GM18868 (cell line): ENCODE results near the gene GPR39.

Experiments
- ATAC-seq: cut with Tn5 transposase; IDR thresholded peaks from one replicate; pipeline ENCODE4 v1.9.1; 2021; ENCODE audit warnings: mild to moderate bottlenecking, moderate library complexity; ENCODE audit not compliant: unreplicated experiment

Gene GPR39

DNA sequence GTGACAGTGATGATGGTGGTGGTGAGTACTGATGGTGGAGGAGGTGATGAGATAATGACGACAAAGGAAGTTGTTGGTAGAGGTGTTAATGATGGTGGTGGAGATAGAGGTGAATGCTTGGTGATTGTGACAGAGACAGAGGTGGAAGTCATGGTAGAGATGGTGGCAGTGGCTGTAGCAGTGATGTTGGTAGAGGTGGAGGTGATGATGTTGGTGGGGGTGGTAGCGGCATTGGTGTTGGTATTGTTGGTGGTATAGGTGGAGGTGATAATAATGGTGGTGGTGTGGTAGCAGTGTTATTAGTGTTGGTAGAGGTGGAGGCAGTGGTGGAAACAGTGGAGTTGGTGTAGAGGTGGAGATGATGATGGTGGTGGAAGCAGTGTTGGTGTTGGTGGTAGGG lies 217.0 kb downstream of the GPR39 start:
- no peak for ATAC-seq

DNA sequence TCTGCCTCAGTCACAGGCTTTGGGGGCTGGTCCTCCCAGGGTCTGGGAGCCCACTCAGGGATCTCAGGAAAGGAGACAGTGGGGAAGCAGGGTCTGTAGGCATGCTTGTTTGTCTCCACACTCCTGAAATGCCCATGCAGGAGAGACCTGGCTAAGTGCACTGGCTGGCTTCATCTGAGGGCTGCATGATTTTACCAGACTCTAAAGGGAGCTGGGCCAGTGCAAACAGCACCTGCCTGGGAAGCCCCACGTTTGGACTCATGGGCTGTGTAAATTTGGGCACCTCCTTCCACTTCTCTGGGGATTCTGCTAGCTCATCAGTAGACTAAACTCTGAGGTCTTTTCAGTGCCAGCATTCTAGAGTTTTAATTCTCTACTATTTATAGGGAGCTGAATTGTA lies 219.7 kb downstream of the GPR39 start:
- ATAC-seq, result no peak

DNA sequence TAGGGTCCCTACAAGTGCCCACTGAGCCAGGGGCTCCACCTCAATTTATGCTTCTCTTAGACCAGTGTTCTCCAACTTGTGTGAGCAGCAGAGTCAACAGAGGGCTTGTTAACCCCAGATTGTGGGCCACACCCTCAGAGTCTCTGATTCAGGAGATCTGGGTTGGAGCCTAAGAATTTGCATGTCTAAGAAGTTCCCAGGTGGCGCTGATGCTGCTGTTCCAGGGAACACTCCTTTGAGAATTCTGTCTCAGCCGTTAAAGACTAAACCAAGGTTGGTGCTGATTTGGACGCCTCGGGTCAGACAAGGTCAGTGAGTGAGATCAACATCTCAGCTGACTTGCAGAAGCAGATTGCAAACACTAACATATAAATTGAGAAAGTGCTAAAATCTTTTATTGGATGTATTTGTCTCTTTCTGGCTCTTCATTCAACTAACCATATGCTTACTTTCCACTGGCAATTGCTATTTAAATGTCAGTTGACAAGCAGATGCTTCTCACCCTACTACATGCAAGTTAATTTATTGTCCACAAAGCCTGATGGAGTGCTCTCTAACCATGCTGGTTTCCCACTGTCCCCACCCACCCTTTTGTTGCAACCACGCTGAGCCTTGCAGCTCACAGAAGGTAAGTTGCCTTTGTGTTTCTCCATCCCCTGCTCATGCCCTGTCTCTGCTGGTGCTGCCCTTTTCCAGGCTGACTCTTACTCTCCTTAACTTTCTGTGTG lies 221.9 kb downstream of the GPR39 start:
- no peak for ATAC-seq

DNA sequence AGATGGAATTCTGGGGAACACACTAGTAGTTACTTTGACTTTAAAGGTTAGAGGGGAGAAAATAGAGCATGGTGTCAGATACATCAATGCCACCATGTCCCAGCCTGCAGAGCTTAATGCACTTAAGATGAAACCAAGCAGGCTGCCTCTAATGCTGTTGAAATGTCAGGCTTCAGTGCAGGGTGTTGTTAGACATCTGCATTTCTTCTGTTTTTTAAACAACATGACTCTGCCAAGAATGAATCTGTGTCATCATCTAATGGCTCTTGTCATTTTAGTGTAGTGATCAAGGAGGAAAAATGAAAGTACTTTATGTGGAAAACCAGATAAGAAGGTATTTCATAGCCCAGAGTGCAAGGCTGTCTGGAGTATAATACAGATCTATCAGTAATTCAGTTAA lies 223.5 kb downstream of the GPR39 start:
- ATAC-seq, result no peak

DNA sequence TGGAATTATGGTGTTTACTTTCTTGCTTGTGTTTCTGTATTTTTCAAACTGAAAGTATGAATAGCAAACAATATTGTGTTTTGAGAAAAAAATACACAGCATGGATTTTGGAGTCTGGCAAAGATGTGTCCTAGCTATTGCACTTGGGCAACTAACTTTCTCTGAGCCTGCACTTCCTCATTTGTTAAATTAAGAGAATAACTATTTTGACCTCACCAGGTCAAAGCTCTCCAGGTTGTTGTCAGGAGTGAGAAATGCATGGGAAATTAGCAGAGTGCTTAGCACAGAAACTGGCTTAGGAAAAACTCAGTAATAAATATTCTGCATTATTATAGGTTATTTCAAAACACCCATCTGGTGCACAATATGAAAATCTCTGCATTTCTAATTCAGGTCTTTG lies 225.2 kb downstream of the GPR39 start:
- no peak for ATAC-seq

DNA sequence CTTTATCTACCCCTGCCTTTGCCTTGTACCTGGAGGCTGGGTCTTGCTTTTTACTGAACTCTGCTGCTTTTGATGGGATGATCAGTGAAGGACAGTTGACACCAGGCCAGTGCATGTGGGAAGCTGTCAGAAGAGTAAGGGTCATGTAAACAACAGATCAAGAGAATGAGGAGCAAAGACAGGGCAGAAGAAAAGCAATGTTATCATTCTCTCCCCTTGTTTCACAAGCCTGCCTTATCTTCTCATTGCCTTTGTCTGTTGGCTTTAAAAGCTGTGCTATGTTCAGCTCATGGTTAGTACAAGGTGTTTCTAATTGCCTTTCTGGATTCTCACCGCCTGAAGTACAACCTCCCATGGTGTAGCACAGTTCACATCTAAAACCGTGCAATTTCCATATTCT lies 225.8 kb downstream of the GPR39 start:
- ATAC-seq, result no peak

DNA sequence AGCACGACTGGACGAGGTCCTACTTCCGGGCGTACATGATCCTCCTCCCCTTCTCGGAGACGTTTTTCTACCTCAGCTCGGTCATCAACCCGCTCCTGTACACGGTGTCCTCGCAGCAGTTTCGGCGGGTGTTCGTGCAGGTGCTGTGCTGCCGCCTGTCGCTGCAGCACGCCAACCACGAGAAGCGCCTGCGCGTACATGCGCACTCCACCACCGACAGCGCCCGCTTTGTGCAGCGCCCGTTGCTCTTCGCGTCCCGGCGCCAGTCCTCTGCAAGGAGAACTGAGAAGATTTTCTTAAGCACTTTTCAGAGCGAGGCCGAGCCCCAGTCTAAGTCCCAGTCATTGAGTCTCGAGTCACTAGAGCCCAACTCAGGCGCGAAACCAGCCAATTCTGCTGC lies 228.6 kb downstream of the GPR39 start:
- ATAC-seq, result no peak

DNA sequence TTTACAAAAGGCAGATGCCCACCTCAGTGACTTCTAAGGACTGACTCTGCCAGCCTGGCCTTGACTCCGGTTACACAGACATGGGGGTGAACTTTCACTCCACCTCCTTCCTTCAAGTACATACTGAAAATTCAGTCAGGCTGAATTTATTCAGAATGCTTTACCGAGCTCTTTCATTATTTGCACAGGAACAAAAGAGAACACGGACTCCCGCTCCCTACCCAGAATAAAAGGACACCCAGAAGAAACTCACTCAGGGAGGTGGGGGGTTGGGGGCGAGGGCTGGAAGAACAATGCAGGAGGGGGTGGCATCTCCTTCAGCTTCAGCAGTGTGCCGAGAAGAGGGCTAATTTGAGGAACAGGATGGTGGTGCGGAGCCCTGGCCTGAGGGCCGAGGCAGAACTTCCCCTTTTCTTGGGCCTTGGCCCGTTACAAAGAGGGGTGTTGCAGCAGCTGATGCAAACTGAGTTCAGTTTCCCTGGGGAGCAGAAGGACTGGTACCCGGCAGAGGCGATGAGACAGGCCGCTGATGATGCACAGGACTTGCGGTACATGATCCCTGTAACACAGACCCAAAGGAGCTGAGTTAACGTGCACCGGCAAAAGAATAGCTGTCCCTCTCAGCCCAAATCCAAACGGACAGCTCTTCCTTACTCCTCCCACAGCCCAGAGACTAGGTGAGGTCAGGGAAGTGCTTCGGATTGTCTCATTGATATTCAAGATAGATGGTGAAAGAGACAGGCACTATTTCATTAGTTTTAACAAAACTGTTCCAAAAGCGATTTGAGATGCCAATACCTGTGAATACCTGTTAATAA lies 229.3 kb downstream of the GPR39 start:
- ATAC-seq, result peak; percentile 48

DNA sequence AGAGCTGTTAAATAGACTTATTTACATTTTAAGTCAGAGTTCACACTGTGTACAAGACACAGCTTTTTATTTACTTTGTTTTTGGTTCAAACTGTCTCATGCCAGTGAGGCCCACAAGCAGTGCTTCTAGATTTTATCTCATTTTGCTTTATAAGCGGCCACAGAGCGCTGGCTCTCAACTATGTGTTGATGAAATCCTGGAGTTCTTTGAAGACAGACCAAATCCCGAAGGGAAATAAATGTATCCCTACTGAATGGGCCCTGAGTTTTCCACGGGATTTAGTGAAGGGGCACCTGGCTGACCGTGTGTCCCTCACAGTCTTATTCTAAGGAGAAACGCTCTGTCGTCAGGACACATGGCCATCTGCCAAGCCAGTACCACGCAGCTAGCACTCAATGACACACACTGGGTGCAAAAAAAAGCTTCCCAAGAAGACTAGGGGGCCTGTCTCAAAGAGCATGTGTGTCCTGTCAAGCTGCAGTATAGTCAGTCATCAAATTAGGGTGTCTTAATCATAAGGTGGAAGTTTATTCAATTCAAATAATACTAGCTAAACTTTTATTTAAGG lies 230.0 kb downstream of the GPR39 start:
- no peak for ATAC-seq

DNA sequence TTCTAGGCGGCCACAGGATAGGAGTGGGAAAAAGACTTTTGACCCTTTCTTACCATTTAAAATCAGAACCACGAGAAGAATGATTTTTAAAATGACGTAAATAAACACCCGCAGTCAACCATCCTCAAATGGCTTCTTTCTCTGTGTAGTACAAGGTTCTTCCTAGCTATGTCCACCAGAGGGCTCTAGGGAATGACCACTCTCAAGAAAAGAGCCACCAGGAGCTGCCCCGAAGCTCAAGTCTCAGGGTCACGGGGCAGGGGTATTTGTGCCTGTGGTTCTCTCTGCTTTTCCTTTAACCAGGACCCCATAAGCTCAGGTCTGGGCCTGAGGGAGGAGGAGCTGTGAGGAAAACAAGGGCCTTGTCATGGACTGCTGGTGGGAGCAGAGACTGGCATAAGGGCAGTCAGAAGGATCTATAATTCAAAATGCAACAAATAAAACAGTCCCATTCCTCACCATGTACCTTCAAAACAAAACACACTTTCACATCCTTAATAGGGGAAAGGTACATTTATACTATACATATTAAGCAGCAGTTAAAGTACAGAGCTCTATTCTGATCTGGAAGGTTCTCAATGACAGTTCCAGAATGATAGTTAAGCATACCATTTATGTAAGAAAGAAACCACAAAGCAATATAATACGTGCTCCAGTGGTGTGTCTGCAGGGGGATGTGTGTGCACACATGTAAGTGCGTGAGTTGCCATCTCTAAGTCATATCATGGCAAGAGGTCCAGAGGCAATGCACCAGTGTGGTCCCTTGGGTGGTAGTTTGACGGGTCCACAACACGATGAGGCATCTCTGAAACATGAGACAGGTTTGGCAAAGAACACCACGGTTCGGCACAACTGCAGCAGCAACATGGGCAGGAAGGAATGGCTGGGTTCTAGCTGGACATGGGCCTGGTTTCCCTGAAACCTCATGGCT lies 234.8 kb downstream of the GPR39 start:
- ATAC-seq, result no peak

DNA sequence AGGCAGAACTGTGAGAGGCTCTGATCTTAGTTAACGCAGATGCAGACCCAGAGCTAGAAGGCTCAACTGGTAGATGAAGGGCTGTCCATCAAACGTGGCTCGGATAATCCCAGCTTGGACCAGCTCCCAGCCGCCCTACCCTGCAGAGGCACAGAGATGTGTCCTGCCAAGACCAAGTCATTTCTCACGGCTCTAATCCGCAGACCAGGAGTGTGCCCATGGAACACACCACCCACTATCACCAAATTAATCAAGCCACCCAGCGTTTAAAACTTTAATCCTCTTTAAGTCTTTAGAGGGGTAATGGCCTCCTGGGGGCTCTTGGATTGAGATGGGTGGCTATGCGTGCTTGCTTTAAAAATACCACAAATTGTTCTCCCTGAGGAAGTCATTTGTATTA lies 235.9 kb downstream of the GPR39 start:
- ATAC-seq, result no peak

DNA sequence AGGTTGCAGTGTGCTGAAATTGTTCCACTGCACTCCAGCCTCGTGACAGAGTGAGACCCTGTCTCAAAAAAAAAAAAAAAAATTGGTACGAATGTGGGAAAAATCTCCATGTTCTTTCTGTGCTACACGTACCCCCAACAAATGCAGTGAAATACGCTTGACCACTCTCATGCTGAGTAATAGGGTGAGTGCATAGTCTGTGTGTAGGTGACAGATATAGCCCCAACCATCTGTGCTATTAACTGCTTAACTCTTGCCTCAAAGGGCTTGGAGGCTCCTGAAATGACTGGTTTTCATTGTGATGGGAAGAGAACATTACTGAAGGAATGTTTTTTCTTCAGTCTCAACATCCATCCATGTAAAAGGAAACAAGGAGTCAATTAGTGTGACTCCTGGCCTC lies 237.7 kb downstream of the GPR39 start:
- no peak for ATAC-seq

DNA sequence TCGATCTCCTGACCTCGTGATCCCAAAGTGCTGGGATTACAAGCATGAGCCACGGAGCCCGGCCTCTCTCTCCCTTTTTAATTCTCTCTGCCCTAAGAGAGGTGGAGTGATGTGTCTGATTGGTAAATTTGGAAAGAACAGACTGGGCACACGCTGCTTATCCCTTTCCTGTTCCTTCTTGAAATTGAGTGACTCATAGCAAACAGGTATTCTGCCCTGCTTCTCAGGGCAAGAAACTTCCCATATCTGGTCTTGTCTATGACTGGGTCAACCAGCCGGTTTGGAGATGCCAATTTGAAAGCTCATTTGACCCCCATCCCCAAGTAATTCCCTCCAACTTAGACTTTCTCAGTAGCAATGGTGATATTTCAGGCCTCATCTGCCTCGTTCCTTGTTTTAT lies 238.4 kb downstream of the GPR39 start:
- ATAC-seq, result no peak

DNA sequence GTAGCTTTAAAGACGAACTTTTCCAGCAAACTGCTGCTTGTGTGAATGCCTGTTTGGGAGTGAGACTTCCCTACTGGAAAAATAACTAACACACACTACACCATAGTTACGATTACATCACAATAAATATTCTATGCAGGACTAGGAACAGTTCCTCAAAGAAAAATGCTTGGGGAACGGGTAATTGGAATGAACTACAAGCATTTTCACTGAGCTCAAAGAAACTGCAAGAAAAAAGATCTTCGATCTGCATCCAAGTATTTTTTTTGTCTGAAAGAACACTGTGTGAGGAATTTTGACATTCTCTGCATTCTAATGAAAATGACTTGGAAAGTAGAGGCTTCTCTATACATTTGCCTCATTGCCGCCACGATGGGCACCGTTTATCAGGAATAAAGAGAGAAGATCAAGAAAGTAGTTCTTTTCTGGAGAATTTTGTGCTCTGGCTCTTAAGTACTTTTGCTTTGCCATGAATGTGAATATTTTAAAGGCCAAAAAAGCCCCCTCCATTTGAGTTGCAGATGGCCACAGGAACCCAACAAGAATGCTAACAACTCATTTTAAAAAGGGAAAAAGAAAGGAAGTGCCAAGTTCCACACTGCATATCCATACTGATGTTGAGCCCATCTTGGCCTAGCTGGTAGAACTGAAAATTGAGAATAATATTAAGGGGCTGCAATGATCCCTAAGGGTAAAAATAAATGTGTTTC lies 239.8 kb downstream of the GPR39 start:
- no peak for ATAC-seq

DNA sequence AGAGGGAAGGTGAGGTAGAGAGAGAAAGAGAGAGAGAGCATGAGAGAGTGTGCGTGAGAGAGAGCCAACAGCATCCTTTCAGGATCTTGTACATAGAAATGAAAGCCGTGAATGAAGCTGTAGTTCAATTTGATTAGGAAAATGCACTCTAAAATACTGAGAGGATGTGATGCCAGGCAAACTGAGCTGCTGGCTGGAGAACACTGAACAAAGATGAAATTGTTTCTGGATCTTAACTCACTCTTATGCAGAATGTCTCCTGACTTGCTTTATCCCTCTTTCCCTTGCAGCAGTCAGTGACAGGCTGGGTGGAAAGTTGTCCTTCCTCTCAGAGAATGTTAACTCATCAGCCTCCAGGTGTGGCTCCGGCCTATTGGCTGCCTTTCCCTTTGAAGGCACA lies 242.7 kb downstream of the GPR39 start:
- ATAC-seq, result no peak

DNA sequence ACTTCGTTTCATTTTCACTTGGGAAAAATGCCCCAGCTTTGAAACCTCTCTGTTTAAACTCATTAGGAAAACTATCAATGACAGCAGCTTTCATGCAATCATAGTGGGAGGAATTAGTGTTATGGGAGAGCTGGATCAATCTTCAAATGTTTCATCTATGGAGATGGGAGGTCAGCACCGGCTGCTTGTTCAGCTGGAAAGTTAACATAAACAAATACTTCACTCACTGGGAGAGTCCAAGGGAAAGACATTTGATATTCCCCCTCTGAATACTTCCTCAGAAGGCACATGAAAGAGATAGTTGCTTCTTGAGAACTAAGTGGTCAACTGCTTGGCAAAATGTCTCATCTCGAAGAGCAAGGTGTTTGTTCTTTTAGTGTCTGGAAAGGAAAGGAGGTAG lies 246.1 kb downstream of the GPR39 start:
- no peak for ATAC-seq

DNA sequence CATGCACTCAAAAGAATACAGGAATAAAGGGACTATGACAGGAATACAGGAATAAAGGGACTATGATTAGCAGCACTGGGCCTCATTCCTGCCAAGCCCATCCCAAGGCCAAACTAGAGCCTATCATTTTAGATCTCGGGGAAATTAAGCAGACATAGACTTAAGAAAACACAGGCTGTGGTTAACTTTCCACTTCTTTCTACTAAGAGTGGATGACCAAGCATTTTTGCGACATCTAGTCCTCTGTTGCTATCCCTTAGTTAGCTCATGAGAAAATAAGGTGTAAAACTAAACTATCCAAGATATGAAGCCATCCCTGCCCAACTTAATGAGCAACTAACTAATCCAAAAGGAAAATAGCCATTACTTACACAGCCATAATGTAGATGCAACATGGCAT lies 247.5 kb downstream of the GPR39 start:
- ATAC-seq, result no peak

DNA sequence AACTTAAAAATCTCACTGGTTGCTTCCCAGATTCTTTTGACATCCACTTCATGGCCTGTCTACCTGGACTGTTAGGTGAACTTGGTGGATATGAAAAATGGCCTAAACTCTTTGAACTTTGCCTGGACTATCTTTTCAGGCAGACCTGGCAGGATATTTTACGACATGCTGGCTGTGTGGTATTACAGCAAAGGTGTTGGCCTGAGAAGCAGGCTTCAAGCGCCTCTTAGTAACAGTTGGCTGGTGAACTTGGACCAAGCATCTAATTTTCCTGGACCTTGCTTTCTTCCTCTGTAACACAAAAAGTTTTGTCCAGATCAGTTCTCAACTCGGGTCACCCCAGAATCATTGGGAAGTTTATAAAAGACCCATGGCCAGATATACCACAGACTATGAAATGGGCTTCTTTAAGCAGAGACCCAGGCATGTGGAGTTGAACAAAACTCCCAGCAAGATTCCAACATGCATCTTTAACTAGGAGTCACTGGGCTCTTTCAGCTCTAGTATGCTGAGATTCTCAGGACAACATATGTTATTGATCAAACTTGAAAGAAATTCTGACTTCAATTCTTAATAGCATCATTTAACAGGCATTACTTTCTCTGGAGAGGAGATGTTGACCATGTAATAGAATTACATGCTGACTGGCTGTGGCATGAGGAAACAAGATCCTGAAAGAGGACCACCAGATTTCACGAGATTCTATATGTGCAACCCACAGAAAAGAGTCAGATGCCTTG lies 249.0 kb downstream of the GPR39 start:
- ATAC-seq, result no peak

DNA sequence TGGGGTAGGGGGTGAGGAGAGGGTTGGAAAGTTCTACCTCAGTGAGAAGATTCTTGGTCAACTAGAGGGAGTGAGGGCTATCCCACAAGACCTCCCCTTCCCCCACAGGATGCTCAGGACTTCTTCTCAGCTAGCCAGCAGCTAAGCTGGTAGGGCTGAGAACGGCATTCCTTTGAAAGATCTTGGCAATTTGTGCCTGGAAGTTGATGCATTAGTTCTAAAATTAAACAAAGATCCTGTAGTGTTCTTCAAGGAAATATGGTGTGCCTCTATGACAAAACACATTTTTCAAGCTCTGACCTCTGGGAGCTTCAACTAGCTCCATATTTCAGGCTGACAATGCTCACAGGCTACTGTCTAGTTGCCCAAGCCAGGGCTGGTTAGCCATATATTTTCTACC lies 251.1 kb downstream of the GPR39 start:
- no peak for ATAC-seq
